Sigmoid colon (tissue), 4 donors: ENCODE results near the gene IL17RD.

Experiments
- CTCF ChIP-seq, 4 experiments: fragments of 450-650 bp in 3 of 4; fragments of 200-600 bp in 1 of 4; IDR thresholded peaks; one replicate each; pipeline ENCODE4 v1.5.1; 2016 to 2019; ENCODE audit warnings: antibody characterized with exemption in 4 of 4, mild to moderate bottlenecking in 3 of 4, moderate library complexity in 2 of 4
- EP300 ChIP-seq, 4 donors: sonication (generic); formaldehyde crosslinking; IDR thresholded peaks; one replicate each; pipeline ENCODE4 v1.6.1; 2017; ENCODE audit warnings: antibody characterized with exemption in 4 of 4
- POLR2A ChIP-seq, 2 donors: fragments of 450-650 bp; IDR thresholded peaks; one replicate each; pipeline ENCODE4 v1.6.1; 2016; ENCODE audit warnings: antibody characterized with exemption in 2 of 2, mild to moderate bottlenecking in 2 of 2, moderate library complexity in 2 of 2
- POLR2AphosphoS5 ChIP-seq, 4 donors: sonication (generic); formaldehyde crosslinking; IDR thresholded peaks; one replicate each; pipeline ENCODE4 v1.6.1; 2017; ENCODE audit warnings: antibody characterized with exemption in 4 of 4

- no peak for TF ChIP-seq CTCF (IDR thresholded peaks at IDR 0.05)
- TF ChIP-seq POLR2AphosphoS5 (IDR thresholded peaks at IDR 0.05): no peak
- no peak for TF ChIP-seq POLR2A (IDR thresholded peaks at IDR 0.05)
- TF ChIP-seq EP300 (IDR thresholded peaks at IDR 0.05): no peak
Measured at GRCh38 chr3:57173687-57174086, 8.5 kb upstream of the IL17RD start.
